LNCAP (cell line): ENCODE data around the gene STXBP2.

Experiments
- TF ChIP-seq, protein P1 (sequence below): fragments of 450-650 bp; IDR thresholded peaks from 2 replicates; pipeline ENCODE4 v1.5.1; 2017; ENCODE audit warnings: mild to moderate bottlenecking

Gene STXBP2

GRCh38 chr19:7617735-7618134 is 19.2 kb upstream of the STXBP2 start:
- TF ChIP-seq, protein P1, sequence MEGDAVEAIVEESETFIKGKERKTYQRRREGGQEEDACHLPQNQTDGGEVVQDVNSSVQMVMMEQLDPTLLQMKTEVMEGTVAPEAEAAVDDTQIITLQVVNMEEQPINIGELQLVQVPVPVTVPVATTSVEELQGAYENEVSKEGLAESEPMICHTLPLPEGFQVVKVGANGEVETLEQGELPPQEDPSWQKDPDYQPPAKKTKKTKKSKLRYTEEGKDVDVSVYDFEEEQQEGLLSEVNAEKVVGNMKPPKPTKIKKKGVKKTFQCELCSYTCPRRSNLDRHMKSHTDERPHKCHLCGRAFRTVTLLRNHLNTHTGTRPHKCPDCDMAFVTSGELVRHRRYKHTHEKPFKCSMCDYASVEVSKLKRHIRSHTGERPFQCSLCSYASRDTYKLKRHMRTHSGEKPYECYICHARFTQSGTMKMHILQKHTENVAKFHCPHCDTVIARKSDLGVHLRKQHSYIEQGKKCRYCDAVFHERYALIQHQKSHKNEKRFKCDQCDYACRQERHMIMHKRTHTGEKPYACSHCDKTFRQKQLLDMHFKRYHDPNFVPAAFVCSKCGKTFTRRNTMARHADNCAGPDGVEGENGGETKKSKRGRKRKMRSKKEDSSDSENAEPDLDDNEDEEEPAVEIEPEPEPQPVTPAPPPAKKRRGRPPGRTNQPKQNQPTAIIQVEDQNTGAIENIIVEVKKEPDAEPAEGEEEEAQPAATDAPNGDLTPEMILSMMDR: no peak

DNA sequence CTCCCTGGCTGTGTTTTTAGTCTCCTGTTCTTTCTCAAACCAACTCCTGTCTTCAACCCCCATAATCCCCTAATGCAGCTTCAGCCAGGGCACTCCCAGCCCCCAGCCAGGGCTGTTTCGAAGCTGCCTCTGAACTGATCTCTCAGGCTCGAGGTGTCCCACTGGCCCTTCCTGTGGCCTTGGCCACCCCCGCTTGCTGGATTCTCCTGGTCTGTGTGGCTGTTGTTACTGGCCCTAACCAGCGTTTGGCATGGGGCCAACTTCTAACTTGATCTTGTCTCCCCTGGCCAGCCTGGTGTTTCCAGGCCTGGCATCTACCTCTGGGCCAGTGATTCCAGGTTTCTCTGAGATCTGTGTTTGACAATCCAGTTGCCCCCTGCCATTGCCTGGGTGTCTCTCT is 18.6 kb upstream of the STXBP2 start:
- TF ChIP-seq, protein P1: no peak

DNA sequence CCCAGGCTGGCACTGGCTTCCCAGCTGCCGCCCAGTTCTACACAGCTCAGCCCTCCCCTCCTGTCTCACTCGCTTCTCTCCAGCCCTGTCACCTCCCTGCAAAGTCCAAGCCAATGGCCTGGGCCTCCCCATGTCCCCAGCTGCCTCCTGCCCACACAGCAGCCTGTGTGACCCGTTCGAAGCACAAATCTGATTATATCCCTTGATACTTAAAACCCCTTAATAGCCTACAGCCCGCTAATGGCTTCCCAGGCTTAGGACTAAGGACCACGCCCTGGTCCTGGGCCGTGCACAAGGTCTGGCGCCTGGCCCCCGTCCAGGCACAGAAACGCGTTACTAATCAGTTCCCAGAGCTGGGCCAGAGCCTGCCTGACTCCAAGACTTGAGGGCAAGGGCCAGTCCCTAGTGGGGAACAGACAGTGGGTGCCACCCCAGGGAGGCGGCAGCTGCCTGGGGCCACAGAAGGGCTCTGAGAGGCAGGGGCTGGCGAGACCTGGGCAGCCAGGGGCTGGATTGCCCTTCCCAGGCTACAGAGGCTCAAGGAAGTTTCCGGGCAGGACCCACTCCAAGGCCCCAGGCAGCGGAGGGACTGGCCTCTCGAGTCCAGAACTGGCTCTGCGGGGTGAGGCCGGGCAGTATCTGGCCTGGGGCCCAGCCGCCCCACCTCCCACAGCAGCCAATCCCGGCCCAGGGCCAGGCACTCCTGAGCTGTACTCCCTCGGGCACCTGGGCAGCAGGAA is 18.0 kb upstream of the STXBP2 start:
- TF ChIP-seq, protein P1: no peak

DNA sequence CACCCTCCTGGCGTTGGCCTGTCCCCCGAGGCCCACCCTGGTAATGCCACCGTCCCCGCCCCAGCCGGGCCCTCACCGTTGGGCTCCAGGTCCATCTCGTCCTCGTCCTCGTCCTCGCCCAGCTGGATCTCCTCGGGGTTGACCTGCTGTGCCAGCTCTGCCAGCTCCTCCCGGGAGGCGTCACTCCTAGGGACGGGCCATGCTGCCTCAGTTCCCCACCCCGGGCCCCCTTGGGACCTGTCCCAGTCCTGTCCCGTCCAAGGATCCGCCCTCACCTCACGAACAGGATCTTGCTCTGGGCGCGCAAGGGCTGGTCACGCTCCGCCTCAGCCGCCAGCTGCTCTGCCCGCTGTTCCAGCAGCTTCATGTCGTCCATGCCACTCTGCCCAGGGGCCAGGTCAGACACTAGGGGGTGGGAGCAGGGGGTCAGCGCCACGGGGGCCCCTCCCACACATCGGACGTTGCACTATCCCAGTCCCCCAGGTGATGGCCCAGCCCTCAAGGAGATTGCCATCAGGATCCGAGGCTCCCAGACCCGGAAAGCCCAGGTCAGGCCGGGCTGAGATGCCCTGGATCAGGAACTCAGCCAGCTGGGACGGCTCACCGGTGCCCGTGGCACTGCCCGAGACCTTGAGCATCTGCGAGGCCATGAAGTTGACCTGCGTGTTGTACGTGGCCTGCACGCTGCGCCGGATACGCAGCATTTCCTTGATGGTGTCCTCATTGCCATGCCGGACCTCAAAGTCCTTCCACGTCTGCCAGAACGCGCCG is 17.1 kb upstream of the STXBP2 start:
- TF ChIP-seq, protein P1: no peak

DNA sequence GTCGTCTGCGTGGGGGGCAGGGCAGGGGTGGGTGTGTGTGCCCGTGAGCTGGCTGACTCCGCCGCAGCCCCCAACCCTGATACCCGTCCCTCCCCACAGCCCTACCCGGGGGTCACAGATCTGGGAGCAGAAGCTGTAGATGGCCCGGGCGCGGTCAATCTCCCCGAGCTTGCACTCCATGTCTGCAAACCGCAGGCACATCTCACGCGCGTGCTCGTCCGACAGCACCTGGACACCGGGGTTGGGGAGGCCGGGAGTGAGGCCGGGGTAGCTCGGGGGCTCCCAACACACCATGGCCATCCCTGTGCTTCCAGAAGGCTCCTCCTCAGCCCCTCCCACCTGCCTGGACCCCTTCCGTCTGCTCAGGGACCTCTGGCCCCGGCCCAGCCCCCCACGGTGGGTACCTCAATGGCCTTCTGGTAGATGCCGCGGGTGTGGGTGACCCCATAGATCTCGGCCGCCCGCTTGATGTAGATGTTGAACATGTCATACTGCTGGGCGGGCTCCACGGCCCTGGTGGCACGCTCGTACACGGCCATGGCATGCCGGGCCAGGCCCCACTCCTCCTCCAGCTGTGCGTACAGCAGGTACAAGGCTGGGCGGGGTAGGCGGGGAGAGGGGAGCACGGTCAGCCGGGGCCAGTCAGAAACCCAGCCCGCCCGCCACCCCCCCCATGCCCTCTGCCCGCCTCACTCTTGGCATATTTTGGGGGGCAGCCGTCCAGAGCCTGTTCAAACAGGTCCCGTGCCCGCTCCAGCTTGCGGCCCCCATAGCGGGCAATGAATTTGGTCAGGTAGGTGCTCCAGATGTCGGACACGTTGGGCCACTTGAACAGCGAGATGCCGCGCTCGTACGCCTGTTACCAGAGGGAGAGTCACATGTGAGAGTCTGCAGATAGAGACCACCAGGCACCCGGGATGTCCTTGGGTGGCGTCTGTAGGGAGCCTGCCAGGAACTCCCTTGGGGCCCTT is 16.2 kb upstream of the STXBP2 start:
- TF ChIP-seq, protein P1: no peak

- TF ChIP-seq, protein P1: no peak
Observed at GRCh38 chr19:7622933-7623685, 13.8 kb upstream of the STXBP2 start.
